NCI-H774 (cell line): ENCODE measurements around the gene GCSH.

ENCODE experiments used
- DNase-seq: peaks from one replicate; lab custom pipeline; 2025; lab: John Stamatoyannopoulos, UW

Gene GCSH

DNA sequence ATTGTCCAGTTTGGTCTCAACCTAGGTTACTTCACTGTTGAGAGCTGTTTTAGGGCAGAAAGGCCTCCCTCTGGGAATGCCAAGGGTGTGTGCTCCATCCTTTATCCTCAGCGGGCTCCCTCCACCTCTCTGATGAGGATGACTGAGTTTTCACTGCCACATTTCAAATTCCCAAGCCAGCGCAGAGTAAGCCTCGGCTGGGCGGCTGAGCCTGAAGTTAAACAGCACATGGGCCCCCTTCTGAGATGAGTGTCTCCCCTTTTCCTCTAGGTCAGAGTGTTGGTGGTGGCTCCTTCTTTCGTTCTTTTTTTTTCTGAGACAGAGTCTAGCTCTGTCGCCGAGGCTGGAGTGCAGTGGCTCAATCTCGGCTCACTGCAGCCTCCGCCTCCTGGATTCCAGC is 5.5 kb upstream of the GCSH start:
- DNase-seq, result no peak

DNA sequence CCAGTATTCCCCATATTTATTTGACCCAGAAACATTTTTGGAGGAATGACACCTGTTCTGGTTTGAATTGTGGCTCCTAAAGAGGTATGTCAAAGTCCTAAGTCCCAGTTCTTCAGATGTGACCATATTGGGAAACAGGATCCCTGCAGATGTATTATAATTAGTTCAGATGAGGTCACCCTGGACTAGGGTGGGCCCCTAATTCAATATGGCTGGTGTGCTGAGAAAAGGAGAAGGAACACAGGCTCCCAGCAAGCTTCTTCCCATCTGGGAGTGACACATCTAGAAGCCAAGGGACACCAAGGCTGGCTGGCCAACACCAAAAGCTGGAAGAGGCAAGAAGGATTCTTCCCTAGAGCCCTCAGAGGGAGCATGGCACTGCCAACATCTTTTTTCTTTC is 3.8 kb upstream of the GCSH start:
- no peak for DNase-seq

DNA sequence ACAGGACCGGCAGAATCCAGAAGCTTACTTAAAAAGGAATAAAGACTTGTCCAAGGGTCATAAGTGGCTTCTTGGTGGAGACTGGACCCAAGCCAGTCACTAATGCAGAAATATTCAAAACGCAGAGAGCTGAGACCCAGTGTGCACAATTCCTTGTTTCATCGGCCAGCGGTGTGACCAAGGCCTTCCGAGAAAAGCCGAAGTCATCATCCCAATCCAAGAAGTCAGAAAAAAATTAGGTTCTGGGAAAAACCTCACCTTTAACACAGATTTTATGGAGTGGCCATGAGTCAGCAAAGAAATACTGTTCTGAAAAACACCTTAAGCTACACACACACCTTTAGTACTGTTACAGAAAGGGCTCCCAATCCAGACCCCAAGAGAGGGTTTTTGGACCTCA is 1.0 kb upstream of the GCSH start:
- no peak for DNase-seq

DNA sequence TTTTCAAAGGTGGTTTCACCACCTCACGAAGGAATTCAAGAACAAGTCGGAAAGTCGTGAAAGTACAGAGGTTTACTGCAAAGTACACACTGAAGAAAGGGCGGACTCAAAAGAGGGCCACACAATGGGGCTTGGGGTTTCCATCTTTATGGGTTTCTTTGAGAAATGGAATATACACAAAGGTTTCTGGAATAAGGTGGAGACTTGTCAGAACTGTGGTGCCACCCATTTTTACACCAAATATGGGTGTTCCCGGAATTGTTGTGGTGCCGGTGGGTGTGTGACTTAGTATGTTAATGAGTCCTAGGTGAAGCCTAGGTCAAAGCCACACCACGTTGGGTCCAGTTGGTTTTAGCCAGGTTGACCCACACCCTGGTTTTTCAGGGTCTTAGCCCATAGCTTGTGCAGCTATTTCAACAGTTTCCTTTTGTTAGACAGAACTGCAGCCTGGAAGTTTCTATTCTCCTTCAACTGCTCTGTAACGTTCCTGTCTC is 567 bp upstream of the GCSH start:
- no peak for DNase-seq

DNA sequence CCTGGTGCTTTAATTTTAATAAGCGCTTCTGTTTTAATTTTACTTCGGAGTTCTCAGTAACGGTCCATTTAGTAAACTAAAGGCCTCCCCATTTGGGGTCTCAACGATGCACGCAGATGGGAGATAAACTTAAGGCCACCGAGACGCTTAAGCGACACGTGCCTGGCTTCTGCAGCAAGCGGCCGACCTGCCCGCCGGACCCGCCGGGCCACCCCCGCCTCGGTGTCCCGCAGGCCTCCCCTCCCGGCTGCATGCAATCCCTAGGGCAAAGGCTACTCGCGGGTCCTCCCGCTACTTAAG is 592 bp downstream of the GCSH start:
- DNase-seq, result no peak

DNA sequence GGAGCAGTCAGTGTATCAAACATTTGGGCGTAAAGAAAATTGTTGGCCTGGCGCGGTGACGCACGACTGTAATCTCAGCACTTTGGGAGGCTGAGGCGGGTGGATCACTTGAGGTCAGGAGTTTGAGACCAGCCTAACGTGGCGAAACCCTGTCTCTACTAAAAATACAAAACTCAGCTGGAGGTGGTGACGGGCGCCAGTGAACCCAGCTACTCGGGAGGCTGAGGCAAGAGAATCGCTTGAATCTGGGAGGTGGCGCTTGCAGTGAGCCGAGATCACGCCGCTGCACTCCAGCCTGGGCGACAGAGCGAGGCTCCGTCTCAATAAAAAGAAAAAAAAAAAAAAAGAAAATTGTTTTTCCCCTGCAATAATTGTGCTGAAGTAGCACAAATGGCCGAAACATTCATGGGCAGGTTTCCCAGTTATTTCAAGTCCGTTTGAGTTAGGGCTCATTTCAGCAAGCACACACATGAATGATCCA is 1.4 kb downstream of the GCSH start:
- DNase-seq, result no peak

DNA sequence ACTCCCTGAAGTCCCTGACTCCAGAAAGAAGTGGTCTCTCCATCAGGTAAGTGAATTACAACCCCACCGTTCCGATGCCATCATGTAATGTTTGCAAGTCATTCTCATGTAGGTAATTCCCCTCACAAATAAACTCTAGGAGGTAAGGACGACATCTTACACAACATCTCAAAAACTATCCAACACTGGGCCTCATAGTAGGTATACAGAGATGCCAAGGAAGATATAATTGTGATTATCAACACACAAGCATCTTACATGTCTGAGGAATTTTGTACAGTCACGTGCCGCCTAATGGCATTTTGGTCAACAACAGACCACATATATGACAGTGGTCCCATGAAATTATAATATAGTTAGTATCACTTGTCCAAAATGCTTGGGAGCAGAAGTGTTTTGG is 7.4 kb downstream of the GCSH start:
- DNase-seq, result no peak

DNA sequence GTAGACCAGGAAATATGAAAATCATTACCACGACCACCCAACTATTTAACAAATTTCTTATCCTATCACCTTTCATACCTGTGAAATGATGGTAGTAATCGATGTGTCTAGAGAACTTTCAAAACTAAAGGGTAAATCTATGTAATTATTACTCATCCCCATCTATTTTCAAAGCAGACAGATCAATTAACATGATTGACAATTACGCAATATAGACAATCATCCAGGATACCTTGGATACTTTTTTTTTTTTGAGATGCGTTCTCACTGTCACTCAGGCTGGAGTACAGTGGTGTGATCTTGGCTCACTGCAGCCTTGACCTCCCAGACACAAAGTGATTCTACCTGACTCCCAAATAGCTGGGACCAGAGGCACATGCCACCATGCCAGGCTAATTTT is 15.2 kb downstream of the GCSH start:
- no peak for DNase-seq

DNA sequence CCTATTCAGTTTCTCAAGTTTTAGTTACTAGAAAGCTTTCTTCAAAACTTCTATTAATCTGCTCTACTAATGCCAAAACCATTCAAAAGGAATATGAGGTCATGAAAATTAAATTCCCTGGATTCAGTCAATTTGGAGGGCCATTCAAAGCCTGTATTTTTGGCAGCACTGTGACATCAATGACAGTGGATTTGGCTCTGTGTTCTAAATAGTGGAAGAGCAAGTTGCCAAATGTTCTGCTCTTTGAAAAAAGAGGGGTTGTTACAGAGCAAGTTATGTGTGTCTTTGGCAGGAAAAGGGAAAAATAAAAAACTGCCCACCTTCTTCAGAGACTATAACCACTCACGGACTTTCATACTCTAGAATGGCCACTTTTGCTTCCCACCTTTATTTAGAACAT is 16.0 kb downstream of the GCSH start:
- DNase-seq, result no peak

DNA sequence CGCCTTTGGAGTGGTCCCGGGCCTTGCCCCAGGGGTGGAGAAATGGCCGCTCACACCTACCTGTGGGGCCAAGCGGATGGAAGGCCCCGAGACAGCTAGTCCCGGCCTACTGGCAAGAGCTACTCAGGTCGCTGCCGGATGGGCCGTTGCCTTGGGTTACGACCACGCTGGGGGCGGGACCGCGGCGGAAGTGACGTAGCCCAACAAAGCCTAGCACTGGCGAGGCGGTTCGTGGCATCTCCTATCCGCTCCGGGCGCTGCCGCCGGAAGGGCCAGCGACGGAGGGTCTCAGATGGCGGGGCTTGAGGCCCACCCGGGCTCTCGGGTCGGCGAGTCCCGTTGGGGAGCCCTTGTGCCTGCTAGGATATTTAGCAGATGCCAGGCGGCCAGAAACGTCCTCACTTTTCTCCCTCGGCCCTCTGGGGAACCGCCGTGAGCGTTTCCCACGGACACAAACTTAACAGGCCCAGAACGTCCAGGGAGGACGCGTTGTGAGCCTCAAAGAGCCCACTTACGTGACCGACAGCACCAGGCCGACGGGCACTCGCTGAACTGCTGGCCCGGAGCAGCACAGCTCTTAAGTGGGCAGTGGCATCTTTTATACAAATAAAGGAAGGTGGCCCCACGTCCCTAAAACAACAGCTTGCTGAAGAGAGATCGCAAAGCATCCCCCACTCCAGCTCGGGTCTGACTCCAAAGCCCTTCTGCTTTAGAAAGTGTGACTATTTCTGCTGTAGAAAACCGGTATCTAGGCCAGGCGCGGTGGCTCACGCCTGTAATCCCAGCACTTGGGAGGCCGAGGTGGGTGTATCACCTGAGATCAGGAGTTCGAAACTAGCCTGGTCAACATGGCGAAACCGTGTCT is 18.9 kb downstream of the GCSH start, which contains the start of gene C16orf46:
Gene C16orf46, minus strand, starts transcription at position 163 of the 865 bp plus-strand sequence. CDS start 13,283 bp downstream, outside the sequence.
- peak; percentile 72 for DNase-seq

DNA sequence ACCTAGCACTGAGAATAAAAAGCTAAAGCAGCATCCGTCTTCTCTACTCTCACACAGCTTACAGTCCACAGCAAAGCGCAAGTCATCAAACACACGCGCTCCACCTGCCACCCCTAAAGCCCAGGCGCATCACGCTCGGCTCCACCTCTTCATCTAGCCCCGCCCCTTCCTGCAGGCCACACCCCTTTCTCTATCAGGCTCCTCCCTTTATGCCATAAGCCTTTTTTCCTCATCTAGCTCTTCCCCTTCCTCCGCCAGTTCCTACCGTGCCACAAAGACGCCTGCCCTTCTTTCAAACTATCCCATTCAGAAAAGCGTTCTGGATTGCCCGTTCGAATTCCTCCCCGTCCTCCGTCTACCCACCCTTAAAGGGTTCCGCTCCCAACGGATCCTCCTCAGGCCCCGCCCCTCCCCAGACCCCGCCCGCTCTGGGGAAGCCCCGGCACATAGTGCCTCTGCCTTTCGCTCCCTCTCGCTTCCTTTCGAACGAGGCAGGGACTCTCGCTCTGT is 19.6 kb downstream of the GCSH start:
- peak; percentile 65 for DNase-seq

DNA sequence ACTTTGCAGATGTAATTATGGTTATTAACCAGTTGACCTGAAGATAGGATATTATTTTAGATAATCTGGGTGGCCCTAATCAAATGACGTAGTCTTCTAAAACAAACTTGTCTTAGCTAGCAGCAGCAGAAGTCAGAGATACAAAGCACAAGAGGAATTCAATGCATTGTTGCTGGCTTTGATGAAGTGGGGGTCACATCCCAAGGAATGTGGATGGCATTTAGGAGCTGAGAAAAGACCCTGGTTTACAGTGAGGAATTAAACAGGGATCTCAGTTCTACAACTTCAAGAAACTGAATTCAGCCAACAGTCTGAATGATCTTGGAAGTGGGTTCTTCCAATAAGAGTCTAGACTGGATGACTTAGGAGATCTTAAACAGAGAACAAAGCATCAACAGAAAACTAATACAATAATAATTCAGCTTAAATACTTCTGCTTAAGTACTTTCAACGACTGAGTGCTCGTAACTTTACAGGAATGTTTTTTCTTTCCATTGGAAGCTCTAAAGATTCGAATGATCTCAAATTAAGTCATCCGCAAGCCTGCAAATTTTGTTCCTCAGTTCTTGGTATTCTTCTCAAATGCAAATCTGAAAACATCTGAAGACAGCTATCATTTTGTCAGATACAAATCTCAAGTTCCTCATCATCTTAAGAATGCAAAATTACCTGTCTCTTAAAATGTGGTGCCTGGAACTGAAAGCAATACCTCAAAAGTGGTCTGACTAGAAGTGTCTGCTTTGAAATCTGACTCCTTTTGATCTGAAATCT is 22.4 kb downstream of the GCSH start:
- no peak for DNase-seq

DNA sequence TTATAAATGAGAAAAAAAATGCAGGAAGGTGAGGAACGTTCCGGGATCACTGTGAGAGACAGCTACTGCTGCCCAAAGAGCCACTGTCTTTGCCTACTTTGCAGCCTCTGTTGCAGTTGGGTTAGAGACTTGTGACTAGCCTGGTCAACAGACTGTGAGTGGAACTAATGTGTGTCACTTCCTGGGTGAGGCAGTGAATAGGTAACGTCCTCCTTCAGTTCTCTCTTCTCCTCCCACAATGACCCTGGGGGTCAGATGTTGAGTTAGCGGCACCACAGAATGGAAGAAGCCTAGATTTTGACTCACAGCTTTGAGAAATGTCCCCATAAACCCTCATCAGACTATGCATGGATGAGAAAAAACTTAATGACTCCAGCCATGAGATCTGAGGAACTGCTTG is 24.4 kb downstream of the GCSH start:
- DNase-seq, result no peak

DNA sequence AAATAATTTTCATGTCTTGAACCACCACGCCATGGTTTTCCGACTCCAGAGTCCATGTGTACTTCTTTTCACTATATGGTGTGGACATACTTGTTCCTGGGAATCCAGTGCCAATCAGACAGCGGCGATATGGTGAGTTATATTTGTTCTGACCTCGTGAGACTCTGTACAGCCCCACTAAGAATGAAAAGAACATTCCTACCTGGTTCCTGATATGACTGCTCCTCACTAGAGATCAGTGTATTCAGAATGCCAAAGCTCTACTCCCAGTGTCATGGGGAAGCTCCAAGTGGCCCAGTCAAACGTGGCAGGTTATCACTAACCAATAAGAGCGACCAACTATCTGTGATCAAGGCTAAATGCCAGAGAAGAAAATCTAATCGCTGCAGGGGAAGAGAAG is 25.2 kb downstream of the GCSH start:
- DNase-seq, result no peak

DNA sequence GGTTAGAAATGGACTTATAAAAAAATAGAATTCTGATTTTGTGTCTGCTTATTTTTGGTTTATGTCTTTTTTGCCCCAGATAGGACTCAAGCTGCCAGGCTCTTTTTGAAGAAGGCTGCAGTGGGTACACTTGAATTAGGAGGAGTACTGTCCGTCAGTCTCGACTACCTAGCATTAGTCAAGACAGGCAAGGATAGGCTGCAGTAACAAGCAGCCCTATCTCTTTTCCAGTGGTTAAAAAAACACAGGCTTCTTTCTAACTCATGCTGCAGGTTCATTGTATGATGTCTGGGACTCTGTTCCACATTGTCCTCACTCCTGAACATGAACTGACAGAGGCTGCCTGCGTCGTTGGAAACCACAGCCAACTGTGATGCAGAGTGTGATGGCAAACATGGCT is 27.1 kb downstream of the GCSH start:
- no peak for DNase-seq

DNA sequence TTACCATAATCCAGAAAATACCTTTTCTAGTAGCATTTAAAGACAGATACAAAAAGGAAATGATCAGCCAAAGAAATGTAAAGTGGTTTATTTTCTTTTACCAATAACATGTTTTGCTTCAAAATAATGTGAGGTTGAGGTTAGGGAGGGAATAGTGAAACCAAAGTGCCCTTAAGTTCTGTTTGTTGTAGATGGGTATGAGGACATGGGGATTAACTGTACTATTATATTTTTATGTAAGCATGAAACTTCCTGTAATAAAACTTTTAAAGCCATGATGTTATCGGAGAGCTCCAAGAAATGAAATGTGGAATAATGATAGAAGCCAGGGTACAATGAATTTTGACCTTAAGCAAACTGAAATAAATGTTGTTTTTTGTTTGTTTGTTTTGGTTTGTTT is 29.0 kb downstream of the GCSH start:
- no peak for DNase-seq

DNA sequence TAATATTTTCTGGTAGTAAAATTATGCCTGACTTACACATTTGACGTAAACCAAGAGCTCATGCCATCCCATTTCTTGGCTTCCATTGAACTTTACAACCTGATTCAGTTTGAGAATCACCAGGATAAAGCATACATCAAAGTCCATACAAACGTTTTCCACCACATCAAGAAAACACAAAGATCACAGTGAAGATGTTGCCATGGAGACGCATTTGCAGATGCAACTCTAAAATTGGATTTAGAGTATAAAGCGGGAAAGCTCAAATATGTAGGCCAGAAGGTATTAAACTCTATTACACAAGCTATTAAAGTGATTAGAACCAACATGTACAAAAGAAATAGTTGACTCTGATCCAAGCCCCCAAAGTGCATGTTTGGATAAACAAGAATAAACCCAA is 29.5 kb downstream of the GCSH start:
- no peak for DNase-seq

DNA sequence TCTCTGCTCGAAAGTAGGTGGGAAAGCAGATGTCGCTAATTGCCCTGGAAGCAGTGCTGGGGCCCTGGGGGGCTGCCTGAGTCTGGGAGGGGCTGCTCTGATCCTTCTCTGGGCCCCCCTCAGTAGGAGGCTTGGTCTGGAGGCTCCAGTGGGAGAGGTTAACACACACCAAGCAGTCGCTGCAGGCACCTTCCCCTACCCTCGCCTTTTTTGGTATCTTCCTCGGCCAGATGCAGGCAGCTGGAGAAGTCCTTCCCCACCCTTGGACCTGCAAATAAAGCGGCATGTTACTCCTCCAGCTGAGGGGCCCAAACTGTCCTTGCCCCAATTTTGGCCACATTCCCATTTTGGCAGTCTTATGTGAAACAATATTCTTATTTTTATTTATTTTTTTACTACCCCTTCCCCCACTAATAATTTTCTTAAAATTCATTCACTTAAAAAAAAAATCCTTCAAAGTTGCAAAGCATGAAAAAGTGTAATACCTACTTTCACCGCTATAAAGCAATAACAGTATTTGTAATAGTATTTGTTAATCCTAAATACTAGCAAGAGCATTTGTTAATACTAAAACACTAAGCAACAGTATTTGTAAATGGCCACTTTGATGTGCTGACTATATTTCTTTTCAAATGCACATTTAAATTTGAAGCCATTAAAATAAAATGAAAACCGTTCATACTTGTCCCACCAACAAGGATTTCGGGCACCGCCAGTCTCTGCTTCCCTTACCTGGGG is 34.2 kb downstream of the GCSH start:
- no peak for DNase-seq

DNA sequence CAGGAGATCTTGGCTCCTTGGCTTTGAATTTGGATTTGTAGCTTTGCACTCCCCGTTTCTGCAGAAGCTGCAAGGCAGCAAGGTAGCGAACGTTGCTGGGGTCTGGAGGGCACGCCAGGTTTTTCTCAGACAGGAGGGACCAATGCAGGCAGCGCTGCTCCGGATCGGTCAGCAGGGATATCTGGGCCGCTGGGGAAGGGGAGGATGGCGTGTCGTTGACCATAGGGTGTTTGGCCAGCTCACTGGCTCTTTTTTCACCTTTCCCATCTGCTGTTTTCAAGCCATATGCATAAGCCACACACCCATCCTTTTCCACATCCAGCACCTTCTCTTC is 34.9 kb downstream of the GCSH start:
- no peak for DNase-seq

DNA sequence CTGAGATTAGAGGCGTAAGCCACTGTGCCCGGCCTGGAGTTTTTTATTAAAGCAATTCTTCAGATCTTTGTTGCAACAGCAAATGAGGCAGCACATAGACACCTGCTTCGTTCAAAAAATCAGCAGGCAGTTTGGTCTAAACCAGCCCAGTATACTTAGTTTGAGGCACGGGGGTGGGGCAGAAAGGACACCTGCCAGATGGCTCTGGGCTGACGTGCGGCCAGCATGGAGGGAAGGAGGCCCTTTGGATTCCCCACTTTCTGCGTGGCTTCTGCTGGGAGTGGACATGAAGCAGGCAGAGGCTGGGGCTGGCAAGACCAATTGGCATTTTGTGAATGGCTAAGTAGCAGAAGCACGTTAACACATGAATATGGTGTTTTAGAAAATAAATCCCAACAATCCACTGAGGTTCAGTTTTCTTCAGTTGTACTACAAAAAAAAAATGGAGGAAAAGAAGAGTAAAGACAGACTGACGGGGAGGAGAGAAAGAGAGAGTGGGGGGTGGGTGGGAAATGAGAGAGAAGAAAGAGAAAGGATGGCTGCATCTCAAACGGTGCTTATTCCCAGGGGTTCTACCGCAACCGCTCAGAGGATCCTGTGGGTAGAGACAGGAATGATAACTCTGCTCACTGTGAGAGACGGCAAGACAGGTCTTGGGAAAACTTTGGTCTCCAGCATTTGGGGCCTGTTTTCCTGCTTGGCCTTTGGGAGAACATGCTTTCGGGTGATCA is 35.5 kb downstream of the GCSH start:
- DNase-seq, result no peak

DNA sequence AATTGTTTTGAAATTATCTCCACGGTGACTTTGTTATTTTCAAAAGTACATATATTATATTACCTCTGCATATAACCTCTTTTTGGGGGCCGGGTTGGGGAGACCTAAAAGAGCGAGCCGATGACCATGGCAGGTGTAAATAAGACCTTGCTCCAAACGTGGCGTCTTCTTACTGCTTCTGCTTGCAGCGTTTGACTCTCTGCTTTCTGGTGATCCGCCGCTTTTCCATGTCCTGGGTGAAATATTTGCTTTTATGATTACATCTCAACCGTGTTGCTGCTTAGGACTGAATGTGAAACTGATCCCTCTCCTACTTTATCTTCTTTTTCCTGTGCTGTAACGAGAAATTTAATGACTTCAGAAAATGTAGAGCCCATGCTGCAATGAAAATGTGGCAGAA is 42.4 kb downstream of the GCSH start:
- DNase-seq, result no peak

DNA sequence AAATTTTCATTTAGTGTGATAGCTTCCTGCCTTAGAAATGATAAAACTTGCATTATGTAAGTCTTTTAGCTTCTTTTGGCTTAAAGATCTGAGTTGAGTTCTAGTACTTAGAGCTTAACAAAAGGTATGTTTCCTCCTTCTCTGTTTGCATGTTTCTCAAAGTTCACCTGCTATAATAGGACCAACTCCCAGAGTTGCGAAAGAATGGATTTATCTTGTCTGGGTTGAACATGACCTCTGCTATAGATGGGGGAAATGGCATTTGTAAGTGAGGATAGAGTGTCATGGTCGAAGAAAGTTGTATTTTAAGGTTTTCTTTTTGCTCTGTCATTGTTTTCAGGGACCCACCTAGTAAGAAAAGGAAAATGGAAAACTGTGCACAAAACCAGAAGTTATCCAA is 53.4 kb downstream of the GCSH start:
- DNase-seq, result no peak
